Measurements from ENCODE around the gene PPP1CC. TPM values are rescaled to one million over a fixed set of nuclear protein-coding genes. Genes with fewer than 3 reads are reported as not detected.

Gene PPP1CC
- total RNA-seq, 6 experiments from 2014 or later = 32.8 to 51.7 (median 36.2) TPM

GRCh38 chr12:110708917-110709316, 33.8 kb downstream of the PPP1CC start:
- Histone ChIP-seq H3K27ac (no peak overlapping the region), H3K27me3 (no peaks in the 10 kb centered on the region), H3K4me3 (no peak overlapping the region), H3K36me3 (no peaks in the 10 kb centered on the region), H3K9me3 (no peaks in the 10 kb centered on the region), H3K4me1 (no peaks in the 10 kb centered on the region)
- WGBS (ENCODE audit: insufficient coverage, low coverage, low lambda C conversion rate, missing lambda C conversion rate) = 97% methylated on average over 4 of the region's 4 CpGs
- intact Hi-C loops (cut with DNase I) = loop anchor here in 1 of 2 donors (10.0 kb wide), 1 partner anchor 176 kb away; no protein-coding TSS in a partner anchor
- DNase-seq = no peak
- TF ChIP-seq POLR2A (IDR thresholded peaks at IDR 0.05) = no peak
- TF ChIP-seq CTCF (IDR thresholded peaks at IDR 0.05) = no peak
- ATAC-seq = no peak

GRCh38 chr12:110705309-110705708, 37.4 kb downstream of the PPP1CC start:
- ATAC-seq = no peak
- no peak for TF ChIP-seq POLR2A (IDR thresholded peaks at IDR 0.05)
- TF ChIP-seq CTCF (IDR thresholded peaks at IDR 0.05) = no peak
- WGBS (ENCODE audit: insufficient coverage, low coverage, low lambda C conversion rate, missing lambda C conversion rate) = 19% methylated on average over 3 of the region's 3 CpGs

GRCh38 chr12:110704750-110705149, 37.9 kb downstream of the PPP1CC start:
- no peaks in the 10 kb centered on the region for H3K27me3 ChIP-seq
- H3K9me3 ChIP-seq = no peaks in the 10 kb centered on the region
- TF ChIP-seq POLR2A (IDR thresholded peaks at IDR 0.05) (no peak), CTCF (IDR thresholded peaks at IDR 0.05) (peak; percentile 44 to 53 (median 51))
- 17% methylated on average over 4 of the region's 5 CpGs for WGBS (ENCODE audit: insufficient coverage, low coverage, low lambda C conversion rate, missing lambda C conversion rate)
- intact Hi-C loops (cut with DNase I) = loop anchor here (5.0 to 10.0 kb wide), 2 partner anchors 123 to 180 kb away; no protein-coding TSS in a partner anchor
- H3K4me3 ChIP-seq = no peak overlapping the region
- H3K36me3 ChIP-seq = no peaks in the 10 kb centered on the region
- H3K4me1 ChIP-seq = no peaks in the 10 kb centered on the region
- H3K27ac ChIP-seq = no peak overlapping the region
- ATAC-seq (peak; percentile 79 to 94 (median 82)), DNase-seq (peak in 1 of 3 donors; percentile 35)

More at GRCh38 chr12:110705309-110705708, 37.4 kb downstream of the PPP1CC start:
- intact Hi-C loops (cut with DNase I) = loop anchor here in 1 of 2 donors (10.0 kb wide), 1 partner anchor 179 kb away; no protein-coding TSS in a partner anchor
- no peaks in the 10 kb centered on the region for H3K4me1 ChIP-seq
- H3K4me3 ChIP-seq = no peak overlapping the region
- H3K9me3 ChIP-seq = no peaks in the 10 kb centered on the region
- no peaks in the 10 kb centered on the region for H3K36me3 ChIP-seq
- no peaks in the 10 kb centered on the region for H3K27me3 ChIP-seq
- no peak for DNase-seq
- no peak overlapping the region for H3K27ac ChIP-seq

GRCh38 chr12:110704231-110704630, 38.5 kb downstream of the PPP1CC start:
- DNase-seq (no peak), ATAC-seq (no peak)
- Histone ChIP-seq H3K4me3 (no peak overlapping the region), H3K36me3 (no peaks in the 10 kb centered on the region), H3K27me3 (no peaks in the 10 kb centered on the region), H3K4me1 (no peaks in the 10 kb centered on the region), H3K9me3 (no peaks in the 10 kb centered on the region), H3K27ac (no peak overlapping the region)
- WGBS (ENCODE audit: insufficient coverage, low coverage, low lambda C conversion rate, missing lambda C conversion rate) = 81% methylated on average over 5 of the region's 5 CpGs
- intact Hi-C loops (cut with DNase I) = loop anchor here (5.0 to 10.0 kb wide), 2 partner anchors 123 to 181 kb away; no protein-coding TSS in a partner anchor
- TF ChIP-seq CTCF (IDR thresholded peaks at IDR 0.05) (no peak), POLR2A (IDR thresholded peaks at IDR 0.05) (no peak)

All from right lobe of liver (tissue), 6 donors.